Transverse colon (tissue), 4 donors: ENCODE results near the gene OR2T29.

Source experiments
- CTCF ChIP-seq, 5 experiments: fragments of 200-600 bp in 3 of 5; fragments of 450-650 bp in 2 of 5; sonication (generic) in 3 of 5; IDR thresholded peaks; 1 replicate in 2 of 5; 2 replicates in 3 of 5; pipeline ENCODE4 v1.5.1; 2016 to 2017; ENCODE audit warnings: antibody characterized with exemption in 5 of 5, inconsistent platforms in 3 of 5, mild to moderate bottlenecking in 2 of 5, moderate library complexity in 1 of 5
- POLR2AphosphoS5 ChIP-seq, 3 donors: sonication (generic); formaldehyde crosslinking; IDR thresholded peaks; one replicate each; pipeline ENCODE4 v1.6.1; 2016; ENCODE audit warnings: antibody characterized with exemption in 3 of 3

- TF ChIP-seq CTCF (IDR thresholded peaks at IDR 0.05) (no peak), POLR2AphosphoS5 (IDR thresholded peaks at IDR 0.05) (no peak)
Measured at GRCh38 chr1:248592655-248593054, 30.1 kb upstream of the OR2T29 start.
